Inflammatory macrophage treated with lipopolysaccharide for 4 hours (primary cell): ENCODE measurements around the gene NEURL1B.

Source experiments
- DNase-seq: peaks from one replicate; pipeline ENCODE4 v3.0.0-alpha.2; 2020

Gene NEURL1B

DNA sequence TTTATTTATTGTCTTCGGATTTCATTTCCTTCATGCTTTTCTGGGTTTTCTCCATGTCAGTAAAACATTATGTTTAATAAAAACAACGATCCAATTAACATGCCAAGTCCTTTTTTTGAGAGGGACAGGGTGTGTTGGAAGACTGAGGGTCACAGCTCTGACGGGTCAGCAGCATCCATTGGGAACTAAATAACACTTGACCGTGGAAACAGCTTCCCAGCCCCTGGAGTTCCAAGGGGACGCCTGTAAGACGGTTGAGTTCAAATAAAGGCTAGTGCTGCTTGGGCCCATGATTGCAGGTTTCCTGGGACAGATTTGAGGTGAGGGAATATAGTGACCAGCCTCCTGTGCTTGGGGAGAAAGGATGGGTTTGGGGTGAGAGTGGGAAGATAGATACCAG is 30.4 kb upstream of the NEURL1B start:
- DNase-seq: no peak

DNA sequence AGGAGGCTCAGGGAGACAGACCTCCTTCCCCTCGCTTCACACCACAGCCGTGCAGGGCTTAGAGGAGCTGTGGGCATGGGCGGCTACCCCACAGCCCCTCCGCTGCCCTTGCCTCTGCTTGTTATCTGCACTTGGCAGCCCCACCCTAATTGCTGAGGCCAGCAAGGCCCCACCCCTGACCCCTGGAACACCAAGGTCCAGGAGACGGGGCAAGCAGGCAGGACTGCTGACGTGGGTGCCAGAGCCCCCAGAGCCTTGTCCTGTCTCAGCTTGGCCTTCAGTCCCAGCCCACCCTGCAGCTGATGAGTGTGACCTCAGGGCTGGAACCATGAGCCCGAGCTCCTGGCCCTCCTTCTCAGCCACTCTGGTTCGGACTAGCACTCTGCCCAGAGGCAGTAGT is 29.1 kb upstream of the NEURL1B start:
- no peak for DNase-seq

DNA sequence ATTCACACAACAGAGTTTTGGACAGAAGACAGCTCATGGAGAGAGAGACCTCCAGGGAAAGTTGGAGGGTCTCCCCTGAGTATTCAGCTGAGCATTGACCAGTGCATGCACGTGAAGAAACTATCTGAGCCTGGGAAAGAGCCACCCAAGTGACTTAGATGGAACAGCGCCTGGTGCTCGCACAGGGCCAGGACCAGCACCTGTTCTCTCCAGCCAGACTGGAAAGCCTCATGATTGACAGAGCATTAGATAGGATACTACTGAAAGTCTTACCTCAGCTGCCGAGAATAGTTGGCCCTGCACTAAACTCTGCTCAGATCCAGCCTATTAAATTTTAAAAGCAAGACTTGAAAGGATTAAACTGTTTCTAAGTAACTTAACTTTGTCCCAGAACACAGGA is 28.3 kb upstream of the NEURL1B start:
- DNase-seq: no peak

- DNase-seq: no peak
These were observed 24.9 kb upstream of the NEURL1B start for GRCh38 chr5:172616136-172616535.

DNA sequence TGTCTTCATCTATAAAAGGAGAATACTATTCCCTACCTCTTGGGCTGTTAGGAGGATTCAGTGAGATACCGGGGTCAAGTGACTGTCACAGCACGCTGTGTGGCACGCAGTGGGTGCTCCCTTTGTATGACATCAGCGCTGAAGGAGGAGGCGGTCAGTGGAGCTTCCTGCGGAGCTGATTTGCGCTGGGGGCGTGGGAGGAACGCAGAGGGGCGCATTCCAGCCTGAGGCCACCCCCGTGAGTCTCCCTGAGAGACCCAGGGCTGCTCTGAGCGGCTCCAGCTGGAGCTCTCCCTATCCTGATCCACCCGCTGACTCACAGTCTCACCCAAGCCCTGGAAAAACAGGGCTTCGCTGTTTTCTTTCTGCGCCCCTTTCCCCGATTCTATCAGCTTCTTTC is 24.3 kb upstream of the NEURL1B start:
- no peak for DNase-seq

DNA sequence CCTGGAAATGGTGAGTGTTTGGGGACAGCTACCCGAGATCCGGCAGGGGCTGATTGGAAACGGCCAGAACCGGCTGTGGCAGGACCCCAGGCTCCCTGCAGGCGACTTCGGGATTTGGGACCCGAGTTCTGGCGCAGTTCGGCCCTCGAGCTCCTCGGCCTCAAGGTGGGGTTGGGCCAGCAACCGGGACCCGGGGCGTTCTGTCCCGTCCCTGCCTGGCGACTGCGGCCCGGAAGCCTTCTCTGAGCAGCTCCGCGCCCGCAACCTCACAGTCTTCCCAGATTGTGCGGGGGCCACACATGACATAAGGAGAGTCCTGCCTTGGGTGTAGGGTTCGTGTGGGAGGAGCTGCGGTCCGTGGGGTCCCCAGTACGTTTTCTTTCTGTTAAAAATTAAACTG is 23.2 kb upstream of the NEURL1B start:
- no peak for DNase-seq

GRCh38 chr5:172618574-172619365 is 22.3 kb upstream of the NEURL1B start:
- no peak for DNase-seq

GRCh38 chr5:172620506-172620905 is 20.6 kb upstream of the NEURL1B start:
- DNase-seq: no peak

DNA sequence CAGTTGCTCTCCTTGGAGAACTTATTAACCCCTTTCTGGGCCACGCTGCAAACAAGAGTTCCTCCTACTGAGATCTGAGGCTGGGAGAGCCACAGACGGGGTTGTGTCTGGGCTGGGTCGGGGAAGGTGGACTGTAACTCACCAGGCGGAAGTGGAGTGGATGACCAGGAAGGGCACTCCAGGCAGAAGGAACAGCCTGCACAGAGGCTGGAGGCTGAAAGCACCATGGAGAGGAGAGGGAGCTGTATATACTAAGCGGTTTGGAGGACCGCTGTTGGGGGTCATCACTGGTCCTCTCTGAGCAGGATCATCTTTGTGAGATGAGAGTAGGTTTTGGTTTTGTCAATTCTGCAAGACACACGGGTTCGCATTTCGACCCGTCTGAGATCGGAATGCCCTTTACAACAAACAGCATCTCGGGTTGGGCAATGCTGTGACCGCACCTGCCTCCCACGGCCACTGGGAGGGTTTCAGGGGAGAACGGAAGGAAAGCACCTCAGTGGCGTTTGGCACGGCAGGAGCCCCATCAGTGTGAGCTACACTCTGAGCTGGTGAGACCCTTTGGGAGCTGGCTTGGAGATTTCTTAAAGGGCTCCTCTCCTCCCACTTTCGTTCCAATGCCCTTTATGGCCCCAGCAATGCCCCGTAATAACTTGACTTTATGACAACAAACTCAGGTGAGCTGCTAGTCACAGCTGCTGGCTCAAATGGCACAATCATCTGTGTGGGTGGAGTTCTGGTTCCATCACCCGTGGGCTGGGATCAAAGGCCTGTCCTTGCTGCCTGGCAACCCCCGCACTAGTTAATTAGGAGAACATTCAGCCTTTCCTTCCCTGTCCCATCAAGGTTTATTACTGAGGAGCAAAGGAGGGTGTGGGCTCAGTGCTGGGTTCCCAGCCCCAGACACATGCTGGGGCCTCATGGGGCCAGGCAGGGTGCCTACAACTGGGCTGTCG is 18.7 kb upstream of the NEURL1B start:
- no peak for DNase-seq

DNA sequence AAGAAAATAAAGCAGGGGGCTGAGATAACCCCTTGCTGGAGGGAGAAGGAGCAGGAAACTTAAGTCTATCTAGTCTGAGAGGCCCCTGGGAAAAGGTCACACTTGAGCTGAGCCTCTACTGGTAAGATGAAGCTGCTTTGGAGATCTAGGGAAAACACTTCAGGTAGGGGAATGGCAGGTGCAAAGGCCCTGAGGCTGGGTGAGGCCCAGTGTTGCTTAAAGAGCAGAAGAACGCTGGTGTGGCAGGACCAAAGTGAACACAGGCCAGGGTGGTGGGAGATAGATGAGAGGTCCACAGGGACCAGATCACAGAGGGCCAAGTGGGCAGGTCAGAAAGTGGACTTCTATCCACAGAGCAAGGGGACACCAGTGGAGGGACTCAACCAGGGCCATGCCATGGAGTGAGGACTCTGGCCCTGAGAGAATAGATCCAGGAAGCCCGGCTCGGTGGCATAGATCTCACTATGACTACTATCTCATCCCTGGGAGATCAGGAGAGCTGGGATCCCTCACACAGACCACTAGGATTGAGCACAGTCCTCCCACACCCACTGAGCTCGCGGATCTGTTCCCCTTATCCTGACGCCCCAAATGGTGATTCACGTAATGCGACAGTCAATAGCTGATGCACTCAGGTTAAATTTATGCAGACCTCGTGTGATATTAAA is 17.6 kb upstream of the NEURL1B start:
- no peak for DNase-seq

GRCh38 chr5:172624083-172624995 is 16.7 kb upstream of the NEURL1B start:
- DNase-seq: no peak

GRCh38 chr5:172624996-172625964 is 15.8 kb upstream of the NEURL1B start:
- DNase-seq: no peak

- DNase-seq: no peak
These were observed 15.0 kb upstream of the NEURL1B start for GRCh38 chr5:172626031-172626581.

DNA sequence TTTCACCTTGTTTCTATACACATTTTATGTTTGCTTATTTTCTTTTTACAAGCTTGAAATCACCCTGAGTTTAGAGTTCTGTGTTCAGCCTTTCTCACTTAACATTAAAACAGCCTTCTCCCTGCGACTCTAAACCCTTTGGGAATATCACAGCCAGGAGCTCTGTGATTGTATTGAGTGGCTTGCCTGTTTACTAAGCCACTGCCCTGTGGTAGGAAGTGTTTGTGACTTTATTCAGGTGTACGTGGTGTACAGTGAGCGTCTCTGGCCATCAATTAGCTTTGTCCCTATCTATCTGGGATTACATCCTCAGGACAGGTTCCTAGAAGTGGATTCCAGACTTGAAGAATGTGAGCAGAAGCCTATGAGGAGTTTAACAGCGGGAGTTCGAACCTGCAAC is 11.0 kb upstream of the NEURL1B start:
- DNase-seq: no peak

DNA sequence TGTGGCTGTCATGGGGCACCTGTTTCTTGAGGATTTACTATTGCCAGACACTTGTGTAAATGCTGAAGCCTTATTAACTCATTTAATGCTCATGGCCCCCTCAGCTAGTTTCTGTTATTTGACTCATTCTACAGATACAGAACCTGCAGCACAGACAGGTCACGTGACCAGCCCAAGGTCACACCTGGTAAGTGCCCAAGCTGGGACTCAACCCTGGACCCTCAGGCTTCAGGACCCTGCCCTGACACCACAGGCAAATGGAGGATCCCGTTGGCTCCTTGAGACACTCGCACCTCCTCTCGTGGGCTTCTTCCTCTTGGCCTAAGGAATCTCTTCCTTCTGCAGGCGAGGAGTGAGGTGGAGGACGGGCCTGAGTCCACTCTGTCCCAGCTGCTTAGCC is 10.6 kb upstream of the NEURL1B start:
- no peak for DNase-seq

- no peak for DNase-seq
These were observed 10.1 kb upstream of the NEURL1B start for GRCh38 chr5:172630986-172631385.

- no peak for DNase-seq
These were observed 8.5 kb upstream of the NEURL1B start for GRCh38 chr5:172632346-172633092.

GRCh38 chr5:172633403-172633970 is 7.6 kb upstream of the NEURL1B start:
- DNase-seq: no peak

- no peak for DNase-seq
These were observed 6.8 kb upstream of the NEURL1B start for GRCh38 chr5:172634106-172634899.
